ENCODE measurements around the gene ABCA1.
A peak's percentile ranks its signal among the peaks of the same experiment; 100 is the strongest.

The ABCA1 gene

GRCh38 chr9:104747565-104748358, 180.2 kb downstream of the ABCA1 start, which contains the start of gene NIPSNAP3A:
NIPSNAP3A (plus strand) TSS chr9:104747683; CDS start chr9:104747793, 110 bp downstream.
- DNase-seq = peak; percentile 83

- DNase-seq = no peak
These were observed 180.8 kb downstream of the ABCA1 start for GRCh38 chr9:104747245-104747564.

GRCh38 chr9:104746798-104747197, 181.2 kb downstream of the ABCA1 start:
- DNase-seq = no peak

GRCh38 chr9:104746285-104746684, 181.7 kb downstream of the ABCA1 start:
- DNase-seq = no peak

GRCh38 chr9:104745852-104746251, 182.1 kb downstream of the ABCA1 start:
- no peak for DNase-seq

GRCh38 chr9:104743376-104743985, 184.5 kb downstream of the ABCA1 start:
- peak; percentile 27 for DNase-seq

GRCh38 chr9:104740621-104741020, 187.3 kb downstream of the ABCA1 start:
- no peak for DNase-seq

- DNase-seq = no peak
These were observed 189.5 kb downstream of the ABCA1 start for GRCh38 chr9:104738452-104738851.

Measured in activated gamma-delta T cell treated with Interleukin-2 at 50 U/mL for 16 hours (primary cell).